ENCODE data around the gene PIEZO1. TPM values are rescaled to one million over a fixed set of nuclear protein-coding genes. Genes with fewer than 3 reads are reported as not detected.

Gene PIEZO1
- total RNA-seq, 1 donor from 2014 or later, result 5.5 TPM

GRCh38 chr16:88804552-88805339, 19.7 kb upstream of the PIEZO1 start:
- H3K36me3 Mint-ChIP-seq, result peaks cover 4% of the 10 kb centered on the region
- peaks cover 54% of the 10 kb centered on the region for H3F3A ChIP-seq (ENCODE audit: low read depth)
- H3K4me1 ChIP-seq, result peaks cover 9% of the 10 kb centered on the region
- H3K27me3 Mint-ChIP-seq (ENCODE audit: insufficient read depth, low read depth), result peaks cover 13% of the 10 kb centered on the region
- no peaks in the 10 kb centered on the region for H3K27me3 ChIP-seq
- H3K4me3 Mint-ChIP-seq, result peak overlapping the region; percentile 87
- no peaks in the 10 kb centered on the region for H3K4me1 Mint-ChIP-seq
- no peaks in the 10 kb centered on the region for H3K36me3 ChIP-seq
- H3K9me3 ChIP-seq (ENCODE audit: low read depth), result no peaks in the 10 kb centered on the region
- H3K9me3 Mint-ChIP-seq, result no peaks in the 10 kb centered on the region
- H3K27ac ChIP-seq, result no peak overlapping the region
- peak overlapping the region; percentile 76 for H3K4me3 ChIP-seq
- H4K20me1 ChIP-seq (ENCODE audit: low read depth), result peaks cover 42% of the 10 kb centered on the region
- peak overlapping the region; percentile 83 for H3K9ac ChIP-seq
- H3K4me2 ChIP-seq, result peak overlapping the region; percentile 99
- TF ChIP-seq CTCF (IDR thresholded peaks at IDR 0.05) (no peak), EZH2 (IDR thresholded peaks at IDR 0.05) (no peak), EZH2phosphoT487 (IDR thresholded peaks at IDR 0.05) (no peak)
- H3K27ac Mint-ChIP-seq, result no peak overlapping the region
- no peak for DNase-seq (ENCODE audit: low spot score)
- peaks cover 35% of the 10 kb centered on the region for H3K79me2 ChIP-seq (ENCODE audit: low read depth)
- no peak overlapping the region for H2AFZ ChIP-seq (replicated peaks)

- Histone ChIP-seq H3K4me3 (peak overlapping the region; percentile 76), H2AFZ (replicated peaks) (no peak overlapping the region), H3K4me1 (peaks cover 9% of the 10 kb centered on the region), H3K9ac (peak overlapping the region; percentile 83), H3K27me3 (no peaks in the 10 kb centered on the region), H3K27ac (no peak overlapping the region), H3K4me2 (peak overlapping the region; percentile 99), H3K9me3 (ENCODE audit: low read depth) (no peaks in the 10 kb centered on the region), H3K36me3 (no peaks in the 10 kb centered on the region), H3K79me2 (ENCODE audit: low read depth) (peaks cover 35% of the 10 kb centered on the region), H4K20me1 (ENCODE audit: low read depth) (peaks cover 36% of the 10 kb centered on the region), H3F3A (ENCODE audit: low read depth) (peaks cover 48% of the 10 kb centered on the region)
- Mint-ChIP-seq H3K4me1 (no peaks in the 10 kb centered on the region), H3K36me3 (peaks cover 4% of the 10 kb centered on the region), H3K4me3 (peak overlapping the region; percentile 87), H3K27ac (no peak overlapping the region), H3K27me3 (ENCODE audit: insufficient read depth, low read depth) (peaks cover 11% of the 10 kb centered on the region), H3K9me3 (no peaks in the 10 kb centered on the region)
- TF ChIP-seq EZH2 (IDR thresholded peaks at IDR 0.05), result no peak
- TF ChIP-seq CTCF (IDR thresholded peaks at IDR 0.05), result no peak
- TF ChIP-seq EZH2phosphoT487 (IDR thresholded peaks at IDR 0.05), result no peak
- no peak for DNase-seq (ENCODE audit: low spot score)
Observed at GRCh38 chr16:88804173-88804551, 19.1 kb upstream of the PIEZO1 start.

GRCh38 chr16:88803264-88803987, 18.4 kb upstream of the PIEZO1 start, which contains the start of gene CDT1:
TSS of gene CDT1 (plus strand) at chr16:88803789. CDS start at chr16:88803832, 43 bp downstream.
- H4K20me1 ChIP-seq (ENCODE audit: low read depth), result peaks cover 32% of the 10 kb centered on the region
- no peak for TF ChIP-seq CTCF (IDR thresholded peaks at IDR 0.05)
- no peak for TF ChIP-seq EZH2 (IDR thresholded peaks at IDR 0.05)
- TF ChIP-seq EZH2phosphoT487 (IDR thresholded peaks at IDR 0.05), result no peak
- H3K4me1 ChIP-seq, result peaks cover 9% of the 10 kb centered on the region
- H3K4me3 ChIP-seq, result peak within 1 kb of the TSS; percentile 76
- peaks cover 40% of the 10 kb centered on the region for H3F3A ChIP-seq (ENCODE audit: low read depth)
- H3K27ac Mint-ChIP-seq, result no peak within 1 kb of the TSS
- no peaks in the 10 kb centered on the region for H3K4me1 Mint-ChIP-seq
- peak within 1 kb of the TSS; percentile 80 for H2AFZ ChIP-seq (replicated peaks)
- H3K9ac ChIP-seq, result peak within 1 kb of the TSS; percentile 83
- H3K4me2 ChIP-seq, result peak within 1 kb of the TSS; percentile 99
- no peaks in the 10 kb centered on the region for H3K9me3 Mint-ChIP-seq
- no peaks in the 10 kb centered on the region for H3K9me3 ChIP-seq (ENCODE audit: low read depth)
- H3K27me3 Mint-ChIP-seq (ENCODE audit: insufficient read depth, low read depth), result peaks cover 11% of the 10 kb centered on the region
- no peaks in the 10 kb centered on the region for H3K27me3 ChIP-seq
- H3K4me3 Mint-ChIP-seq, result peak within 1 kb of the TSS; percentile 91
- no peak within 1 kb of the TSS for H3K27ac ChIP-seq
- peak; percentile 92 for DNase-seq (ENCODE audit: low spot score)
- peaks cover 35% of the 10 kb centered on the region for H3K79me2 ChIP-seq (ENCODE audit: low read depth)
- peaks cover 1% of the 10 kb centered on the region for H3K36me3 Mint-ChIP-seq
- H3K36me3 ChIP-seq, result no peaks in the 10 kb centered on the region
